ENCODE measurements around the gene SLC2A11. TPM values are rescaled to one million over a fixed set of nuclear protein-coding genes. Genes with fewer than 3 reads are reported as not detected.
A peak's percentile ranks its signal among the peaks of the same experiment; 100 is the strongest.
"Not testable (repeated sequence)": the region's sequence is repeated elsewhere in the genome, so short reads cannot be mapped to it uniquely, and the experiment has no call there.

Gene SLC2A11
- total RNA-seq, 1 donor, result 15.1 TPM

DNA sequence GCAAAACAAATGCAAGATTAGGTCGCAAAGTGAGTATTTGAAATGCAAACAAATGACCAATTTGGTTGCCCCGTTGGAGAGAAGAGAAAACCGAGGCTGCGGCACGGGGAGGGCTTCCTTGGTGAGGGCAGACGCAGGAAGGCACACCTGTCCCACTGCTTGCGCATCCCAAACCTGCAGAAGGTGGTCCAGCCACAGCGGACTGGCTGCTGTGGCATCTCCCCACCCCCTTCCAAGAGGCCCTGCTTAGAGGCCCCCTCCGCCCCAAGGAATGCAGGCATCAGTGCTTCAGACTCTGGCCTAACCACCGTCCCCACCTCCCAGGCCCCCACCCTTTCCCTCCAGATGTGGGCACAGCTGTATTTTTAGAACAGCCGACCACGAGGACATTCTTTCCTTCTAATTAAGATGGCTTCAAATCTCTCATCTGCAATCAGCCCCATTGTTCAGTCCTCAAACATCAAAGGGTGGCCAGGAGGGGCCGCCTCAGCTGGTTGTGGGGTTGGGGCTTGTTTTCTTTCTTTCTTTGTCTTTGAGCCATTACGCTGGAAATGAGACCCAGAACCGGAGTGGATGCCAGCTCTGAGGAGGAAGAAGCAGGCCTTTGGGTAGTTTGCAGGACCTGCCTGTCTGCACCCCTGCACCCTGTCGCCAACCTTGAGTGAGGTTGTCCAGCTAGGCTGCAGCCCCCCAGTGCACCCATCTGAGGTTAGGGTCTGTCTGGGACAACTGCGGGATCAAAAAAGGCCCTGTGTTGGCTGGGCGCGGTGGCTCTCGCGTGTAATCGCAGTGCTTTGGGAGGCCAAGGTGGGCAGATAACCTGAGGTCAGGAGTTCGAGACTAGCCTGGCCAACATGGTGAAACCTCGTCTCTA lies 9.4 kb upstream of the SLC2A11 start:
- DNase-seq (ENCODE audit: low read depth), result no peak
- TF ChIP-seq, protein P1, sequence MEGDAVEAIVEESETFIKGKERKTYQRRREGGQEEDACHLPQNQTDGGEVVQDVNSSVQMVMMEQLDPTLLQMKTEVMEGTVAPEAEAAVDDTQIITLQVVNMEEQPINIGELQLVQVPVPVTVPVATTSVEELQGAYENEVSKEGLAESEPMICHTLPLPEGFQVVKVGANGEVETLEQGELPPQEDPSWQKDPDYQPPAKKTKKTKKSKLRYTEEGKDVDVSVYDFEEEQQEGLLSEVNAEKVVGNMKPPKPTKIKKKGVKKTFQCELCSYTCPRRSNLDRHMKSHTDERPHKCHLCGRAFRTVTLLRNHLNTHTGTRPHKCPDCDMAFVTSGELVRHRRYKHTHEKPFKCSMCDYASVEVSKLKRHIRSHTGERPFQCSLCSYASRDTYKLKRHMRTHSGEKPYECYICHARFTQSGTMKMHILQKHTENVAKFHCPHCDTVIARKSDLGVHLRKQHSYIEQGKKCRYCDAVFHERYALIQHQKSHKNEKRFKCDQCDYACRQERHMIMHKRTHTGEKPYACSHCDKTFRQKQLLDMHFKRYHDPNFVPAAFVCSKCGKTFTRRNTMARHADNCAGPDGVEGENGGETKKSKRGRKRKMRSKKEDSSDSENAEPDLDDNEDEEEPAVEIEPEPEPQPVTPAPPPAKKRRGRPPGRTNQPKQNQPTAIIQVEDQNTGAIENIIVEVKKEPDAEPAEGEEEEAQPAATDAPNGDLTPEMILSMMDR (IDR thresholded peaks at IDR 0.05; ENCODE audit: insufficient read depth, low read depth, low read length), result no peak
- no peak overlapping the region for H3K4me3 ChIP-seq (ENCODE audit: low read depth, low read length)

DNA sequence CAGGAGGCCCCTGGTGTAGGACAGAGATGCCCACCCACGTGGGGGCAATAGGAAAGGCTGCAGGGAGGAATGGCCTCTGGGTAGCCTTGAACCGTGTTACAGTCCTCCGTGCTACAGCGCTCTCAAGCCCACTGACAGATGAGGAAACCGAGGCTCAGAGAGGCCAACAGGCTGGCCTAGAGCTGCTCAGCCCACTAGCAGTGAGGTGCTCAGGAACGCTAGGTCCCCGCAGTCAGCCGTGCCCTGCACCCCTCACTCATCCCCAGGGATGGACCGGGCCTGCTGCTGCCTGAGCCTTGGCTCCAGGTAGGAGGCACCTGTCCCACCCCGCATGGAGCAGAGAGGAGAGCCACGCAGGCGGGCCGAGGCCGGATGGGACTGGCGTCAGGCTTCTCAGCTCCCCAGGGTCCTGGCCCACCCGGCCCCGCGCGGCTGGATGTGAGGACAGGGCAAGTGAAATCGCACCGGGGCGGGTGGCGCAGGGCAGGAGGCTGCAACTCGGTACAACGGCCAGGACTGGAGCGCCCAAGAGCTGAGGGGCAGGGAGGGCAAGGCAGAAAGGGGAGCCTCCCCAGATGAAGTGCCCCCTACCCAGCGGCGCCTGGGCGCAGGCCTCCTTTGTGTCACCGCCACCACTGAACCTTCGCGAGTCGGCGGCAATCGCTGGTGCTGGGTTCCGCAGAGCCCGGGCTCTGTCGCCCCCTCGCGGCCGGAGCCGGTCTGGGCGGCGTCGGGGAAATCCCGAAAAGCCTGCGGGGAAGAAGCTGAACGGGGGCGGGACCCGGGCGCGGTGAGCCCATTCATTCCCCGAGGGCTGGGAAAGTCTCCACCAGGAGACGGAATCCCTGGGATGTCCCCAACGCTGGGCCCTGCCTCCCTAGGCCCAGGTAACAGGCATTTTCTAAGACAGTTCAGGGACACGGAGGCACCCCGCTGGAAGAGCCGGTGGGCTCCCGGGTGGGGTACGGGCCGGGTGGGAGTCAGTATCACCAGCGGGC lies 8.4 kb upstream of the SLC2A11 start:
- DNase-seq (ENCODE audit: low read depth), result peak; percentile 72
- peak overlapping the region; percentile 7 for H3K4me3 ChIP-seq (ENCODE audit: low read depth, low read length)
- TF ChIP-seq, protein P1 (IDR thresholded peaks at IDR 0.05; ENCODE audit: insufficient read depth, low read depth, low read length), result peak; percentile 94

DNA sequence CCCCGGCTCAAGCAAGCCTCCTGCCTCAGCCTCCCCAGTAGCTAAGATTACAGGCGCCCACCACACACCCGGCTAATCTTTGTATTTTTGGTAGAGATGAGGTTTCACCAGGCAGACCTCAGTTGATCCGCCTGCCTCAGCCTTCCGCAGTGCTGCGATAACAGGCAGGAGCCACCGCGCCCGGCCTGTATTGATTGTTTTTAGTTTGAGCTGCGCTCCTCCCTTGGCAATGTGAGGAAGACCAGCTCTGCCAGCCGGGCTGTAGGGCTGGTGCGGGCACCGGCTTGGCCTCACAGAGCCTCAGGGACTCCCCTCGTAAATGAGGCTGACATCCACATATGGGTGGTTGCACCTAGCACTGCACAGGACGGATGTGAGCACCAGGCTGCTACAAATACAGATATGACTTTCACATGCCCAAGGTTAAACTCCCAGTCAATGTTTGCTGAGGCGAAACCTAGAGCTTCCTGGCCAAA lies 7.5 kb upstream of the SLC2A11 start:
- TF ChIP-seq, protein P1 (IDR thresholded peaks at IDR 0.05; ENCODE audit: insufficient read depth, low read depth, low read length), result no peak
- no peak for DNase-seq (ENCODE audit: low read depth)
- no peak overlapping the region for H3K4me3 ChIP-seq (ENCODE audit: low read depth, low read length)

DNA sequence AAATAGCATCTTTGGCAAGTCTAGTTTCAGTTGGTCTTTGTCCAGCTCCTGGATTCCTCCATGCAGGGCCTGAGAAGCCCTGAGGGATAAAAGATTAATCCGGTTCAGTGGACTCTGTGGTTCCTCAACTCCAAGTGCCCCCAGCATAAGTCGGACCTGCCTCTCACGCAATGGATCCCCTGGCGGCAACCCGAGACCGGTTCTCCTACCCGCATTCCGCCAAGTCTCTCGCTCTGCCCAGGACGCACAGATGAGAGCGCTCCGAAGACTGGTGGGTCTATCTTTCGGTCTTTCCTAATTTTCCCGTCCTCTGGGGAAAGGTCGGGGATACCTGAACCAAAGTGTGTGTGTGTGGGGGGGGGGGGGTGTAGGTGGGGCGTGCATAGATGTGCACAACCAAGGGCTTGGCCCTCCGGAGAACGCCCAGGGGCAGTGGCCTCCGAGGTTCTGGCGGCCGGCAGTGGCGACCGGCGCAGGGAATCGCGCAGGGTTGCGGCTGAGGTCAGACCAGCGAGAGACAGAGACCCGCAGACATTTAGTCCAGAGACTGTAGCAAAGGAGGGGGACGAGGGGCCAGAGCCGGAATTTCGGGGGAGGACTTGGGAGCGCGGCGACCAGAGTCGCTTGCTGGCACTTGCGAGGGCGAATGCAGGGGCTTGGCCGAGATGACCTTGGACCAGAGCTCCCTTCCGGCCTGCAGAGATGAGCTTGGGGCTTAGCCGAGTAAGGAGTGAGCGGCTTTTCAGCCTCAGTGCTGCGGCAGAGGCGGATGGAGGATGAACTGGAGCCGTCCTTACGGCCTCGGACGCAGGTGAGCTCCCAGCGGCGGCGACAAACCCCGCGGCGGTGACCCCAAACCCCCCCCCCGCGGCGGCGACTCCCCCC lies 712 bp upstream of the SLC2A11 start:
- peak overlapping the region; percentile 75 for H3K4me3 ChIP-seq (ENCODE audit: low read depth, low read length)
- TF ChIP-seq, protein P1 (IDR thresholded peaks at IDR 0.05; ENCODE audit: insufficient read depth, low read depth, low read length), result no peak
- DNase-seq (ENCODE audit: low read depth), result peak; percentile 40

DNA sequence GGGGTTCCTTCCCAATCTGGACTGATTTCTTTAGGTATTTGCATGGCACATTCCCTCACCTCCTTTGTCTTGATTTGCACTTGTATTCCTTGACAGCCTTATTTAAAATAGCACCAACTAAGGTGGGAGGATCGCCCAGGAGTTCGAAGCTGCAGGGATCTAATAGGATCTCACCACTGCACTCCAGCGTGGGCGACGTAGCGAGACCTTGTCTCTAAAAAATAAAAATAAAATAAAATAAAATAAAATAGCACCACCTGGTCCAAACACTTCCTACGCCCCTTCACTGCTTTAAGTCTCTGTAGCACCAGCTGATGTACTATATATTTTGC lies 775 bp downstream of the SLC2A11 start:
- H3K4me3 ChIP-seq (ENCODE audit: low read depth, low read length), result peak overlapping the region; percentile 75
- TF ChIP-seq, protein P1 (IDR thresholded peaks at IDR 0.05; ENCODE audit: insufficient read depth, low read depth, low read length), result no peak
- no peak for DNase-seq (ENCODE audit: low read depth)

DNA sequence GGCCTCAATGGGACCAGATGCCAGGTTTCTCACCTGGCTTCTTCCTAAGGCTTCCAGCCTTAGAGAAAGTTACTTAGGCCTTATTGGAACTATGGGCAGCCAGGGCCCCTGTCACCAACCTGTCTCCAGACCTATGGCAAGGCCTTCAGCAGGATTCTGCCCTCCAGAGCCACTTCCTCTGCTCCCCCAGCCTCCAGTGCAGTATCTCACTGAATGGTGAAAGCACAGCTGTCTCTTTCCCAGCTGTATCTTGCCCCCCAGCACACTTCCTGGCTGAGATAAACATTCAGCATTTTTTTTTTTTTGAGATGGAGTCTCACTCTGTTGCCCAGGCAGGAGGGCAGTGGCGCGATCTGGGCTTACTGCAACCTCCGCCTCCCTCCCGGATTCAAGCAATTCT lies 1.5 kb downstream of the SLC2A11 start:
- no peak for DNase-seq (ENCODE audit: low read depth)
- no peak overlapping the region for H3K4me3 ChIP-seq (ENCODE audit: low read depth, low read length)
- TF ChIP-seq, protein P1 (IDR thresholded peaks at IDR 0.05; ENCODE audit: insufficient read depth, low read depth, low read length), result no peak

DNA sequence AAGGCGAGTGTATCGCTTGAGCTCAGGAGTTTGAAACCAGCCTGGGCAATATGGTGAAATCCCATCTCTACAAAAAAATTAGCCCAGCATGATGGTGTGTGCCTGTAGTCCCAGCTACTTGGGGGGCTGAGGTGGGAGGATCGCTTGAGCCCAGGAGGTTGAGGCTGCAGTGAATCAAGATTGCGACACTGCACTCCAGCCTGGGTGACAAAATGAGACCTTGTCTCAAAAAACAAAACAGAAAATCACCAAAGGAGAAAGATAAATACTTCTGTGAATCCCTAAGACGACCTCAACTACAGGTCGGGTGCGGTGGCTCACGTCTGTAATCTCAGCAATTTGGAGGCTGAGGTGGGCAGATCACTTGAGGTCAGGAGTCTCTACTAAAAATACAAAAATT lies 2.5 kb downstream of the SLC2A11 start:
- not testable (repeated sequence) for H3K4me3 ChIP-seq (ENCODE audit: low read depth, low read length); DNase-seq (ENCODE audit: low read depth)
